PC-9 (cell line): Measurements from ENCODE around the gene ATP12A. TPM values are rescaled to one million over a fixed set of nuclear protein-coding genes. Genes with fewer than 3 reads are reported as not detected.

Experiments used
- BruUV-seq: library from RNA; stranded (reverse); fragments of 400-500 nt; replicated peaks from 2 replicates; lab custom pipeline; 2021; lab: Mats Ljungman, UMichigan
- CTCF ChIA-PET: fragments of 300-600 bp; sonication (Branson Sonifier 250); formaldehyde crosslinking; loops from one replicate; lab custom pipeline; 2022; ENCODE audit warnings: antibody characterized with exemption; lab: Charles Lee
- POLR2A ChIA-PET: fragments of 300-600 bp; sonication (Branson Sonifier 250); formaldehyde crosslinking; loops from one replicate; lab custom pipeline; 2022; ENCODE audit warnings: antibody characterized with exemption; ENCODE audit not compliant: unreplicated experiment; lab: Charles Lee
- DNase-seq, 2 experiments: peaks; one replicate each; pipeline versions ENCODE4 v3.0.0 to v3.0.0-alpha.2; 2015 to 2022; ENCODE audit warnings: mixed read lengths in 1 of 2
- H2AFZ ChIP-seq: fragments of 200-600 bp; sonication (generic); 2 replicates; pipeline ENCODE4 v1.8.1; 2017; ENCODE audit warnings: antibody characterized with exemption
- H3F3A ChIP-seq: fragments of 200-600 bp; sonication (generic); 2 replicates; pipeline ENCODE4 v1.8.1; 2017; ENCODE audit warnings: antibody characterized with exemption, mild to moderate bottlenecking, low read depth; ENCODE audit not compliant: insufficient read depth
- H3K27ac ChIP-seq: fragments of 200-600 bp; sonication (generic); 2 replicates; pipeline ENCODE4 v1.6.1; 2016; ENCODE audit warnings: mixed run types
- H3K27me3 ChIP-seq: fragments of 200-600 bp; sonication (generic); 2 replicates; pipeline ENCODE4 v1.6.1; 2016; ENCODE audit warnings: low read depth, mixed run types; ENCODE audit not compliant: insufficient read depth
- H3K36me3 ChIP-seq: fragments of 200-600 bp; sonication (generic); 2 replicates; pipeline ENCODE4 v1.6.1; 2016; ENCODE audit warnings: low read depth, mixed run types
- H3K4me1 ChIP-seq: fragments of 200-600 bp; sonication (generic); replicated peaks from 2 replicates; pipeline ENCODE4 v1.6.1; 2016; ENCODE audit warnings: mixed run types; ENCODE audit not compliant: insufficient read depth
- H3K4me2 ChIP-seq: fragments of 200-600 bp; sonication (generic); 2 replicates; pipeline ENCODE4 v1.6.1; 2017; ENCODE audit warnings: mixed run types
- H3K4me3 ChIP-seq: fragments of 200-600 bp; sonication (generic); 2 replicates; pipeline ENCODE4 v1.6.1; 2016; ENCODE audit warnings: mixed run types
- H3K79me2 ChIP-seq: fragments of 200-600 bp; sonication (generic); 2 replicates; pipeline ENCODE4 v1.6.1; 2017; ENCODE audit warnings: low read depth, mixed run types
- H3K9me2 ChIP-seq: fragments of 200-600 bp; sonication (generic); 2 replicates; pipeline ENCODE4 v1.8.1; 2017; ENCODE audit warnings: mild to moderate bottlenecking; ENCODE audit not compliant: insufficient read depth
- H3K9me3 ChIP-seq: fragments of 200-600 bp; sonication (generic); 2 replicates; pipeline ENCODE4 v1.8.1; 2016; ENCODE audit warnings: low read depth; ENCODE audit not compliant: insufficient read depth
- H4K20me1 ChIP-seq: fragments of 200-600 bp; sonication (generic); 2 replicates; pipeline ENCODE4 v1.8.1; 2017; ENCODE audit not compliant: insufficient read depth
- EZH2 ChIP-seq: fragments of 200-600 bp; sonication (generic); IDR thresholded peaks from 2 replicates; pipeline ENCODE4 v1.8.0; 2017; ENCODE audit warnings: antibody characterized with exemption, low read depth
- intact Hi-C: fragments of 100-400 bp; cut with micrococcal nuclease; formaldehyde crosslinking; loops from one replicate; pipeline ENCODE4 v1.10.0; 2022; ENCODE audit not compliant: unreplicated experiment
- total RNA-seq: library from RNA; stranded (reverse); gene quantifications from 2 replicates; pipeline ENCODE4 v1.2.3, GENCODE V29; 2021
- TF ChIP-seq, protein P1 (sequence below): fragments of 200-600 bp; sonication (generic); conservative IDR thresholded peaks from 2 replicates; pipeline ENCODE4 v1.6.1; 2017; ENCODE audit warnings: mixed run types, antibody characterized with exemption, mild to moderate bottlenecking, moderate library complexity

Gene ATP12A
- total RNA-seq, 1 experiment from 2014 or later: 0.09 TPM

DNA sequence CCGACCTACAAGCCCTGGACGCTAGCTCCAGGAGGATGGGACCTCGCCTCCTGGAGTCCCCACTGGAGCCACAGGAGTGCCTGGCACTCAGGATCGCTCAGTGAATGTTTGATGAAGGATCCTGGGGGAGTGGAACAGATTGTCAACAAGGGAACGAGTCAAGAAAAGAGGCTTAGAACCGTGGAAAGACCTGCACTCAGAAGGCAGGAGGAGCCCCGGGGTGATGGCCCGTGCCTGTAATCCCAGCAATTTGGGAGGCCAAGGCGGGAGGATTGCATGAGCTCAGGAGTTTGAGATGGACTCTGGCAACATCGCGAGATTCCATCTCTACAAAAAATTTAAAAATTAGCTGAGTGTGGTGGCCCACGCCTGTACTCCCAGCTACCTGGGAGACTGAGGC, 38.9 kb downstream of the ATP12A start:
- Histone ChIP-seq H3K27ac (no peak overlapping the region), H3K79me2 (no peaks in the 10 kb centered on the region), H3K27me3 (peaks cover 26% of the 10 kb centered on the region), H3K9me3 (no peaks in the 10 kb centered on the region), H3K4me3 (no peak overlapping the region), H3K4me1 (no peaks in the 10 kb centered on the region), H3K36me3 (no peaks in the 10 kb centered on the region), H3K9me2 (no peaks in the 10 kb centered on the region), H4K20me1 (no peaks in the 10 kb centered on the region), H3F3A (no peaks in the 10 kb centered on the region), H3K4me2 (no peak overlapping the region), H2AFZ (no peak overlapping the region)
- no TSS peak for BruUV-seq
- no peak for TF ChIP-seq EZH2
- TF ChIP-seq, protein P1, sequence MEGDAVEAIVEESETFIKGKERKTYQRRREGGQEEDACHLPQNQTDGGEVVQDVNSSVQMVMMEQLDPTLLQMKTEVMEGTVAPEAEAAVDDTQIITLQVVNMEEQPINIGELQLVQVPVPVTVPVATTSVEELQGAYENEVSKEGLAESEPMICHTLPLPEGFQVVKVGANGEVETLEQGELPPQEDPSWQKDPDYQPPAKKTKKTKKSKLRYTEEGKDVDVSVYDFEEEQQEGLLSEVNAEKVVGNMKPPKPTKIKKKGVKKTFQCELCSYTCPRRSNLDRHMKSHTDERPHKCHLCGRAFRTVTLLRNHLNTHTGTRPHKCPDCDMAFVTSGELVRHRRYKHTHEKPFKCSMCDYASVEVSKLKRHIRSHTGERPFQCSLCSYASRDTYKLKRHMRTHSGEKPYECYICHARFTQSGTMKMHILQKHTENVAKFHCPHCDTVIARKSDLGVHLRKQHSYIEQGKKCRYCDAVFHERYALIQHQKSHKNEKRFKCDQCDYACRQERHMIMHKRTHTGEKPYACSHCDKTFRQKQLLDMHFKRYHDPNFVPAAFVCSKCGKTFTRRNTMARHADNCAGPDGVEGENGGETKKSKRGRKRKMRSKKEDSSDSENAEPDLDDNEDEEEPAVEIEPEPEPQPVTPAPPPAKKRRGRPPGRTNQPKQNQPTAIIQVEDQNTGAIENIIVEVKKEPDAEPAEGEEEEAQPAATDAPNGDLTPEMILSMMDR: no peak
- ChIA-PET CTCF (interaction anchor here (0.6 kb wide), 1 partner anchor 490 kb away, joined by 4 read pairs; no protein-coding TSS in a partner anchor), POLR2A (no interaction called here)
- intact Hi-C loops: no loop called here
- no peak for DNase-seq

GRCh38 chr13:24723206-24723605, 43.0 kb downstream of the ATP12A start:
- Histone ChIP-seq H2AFZ (no peak overlapping the region), H3K4me3 (no peak overlapping the region), H3K79me2 (no peaks in the 10 kb centered on the region), H3K9me3 (no peaks in the 10 kb centered on the region), H4K20me1 (no peaks in the 10 kb centered on the region), H3K9me2 (no peaks in the 10 kb centered on the region), H3K27ac (no peak overlapping the region), H3K36me3 (no peaks in the 10 kb centered on the region), H3F3A (no peaks in the 10 kb centered on the region), H3K4me1 (no peaks in the 10 kb centered on the region), H3K27me3 (peaks cover 26% of the 10 kb centered on the region), H3K4me2 (no peak overlapping the region)
- no peak for DNase-seq
- POLR2A ChIA-PET: interaction anchor here (0.5 kb wide), 1 partner anchor 93 kb away, joined by 6 read pairs; no protein-coding TSS in a partner anchor
- TF ChIP-seq EZH2: no peak
- TF ChIP-seq, protein P1: no peak
- intact Hi-C loops: no loop called here
- BruUV-seq: no TSS peak
- CTCF ChIA-PET: no interaction called here

DNA sequence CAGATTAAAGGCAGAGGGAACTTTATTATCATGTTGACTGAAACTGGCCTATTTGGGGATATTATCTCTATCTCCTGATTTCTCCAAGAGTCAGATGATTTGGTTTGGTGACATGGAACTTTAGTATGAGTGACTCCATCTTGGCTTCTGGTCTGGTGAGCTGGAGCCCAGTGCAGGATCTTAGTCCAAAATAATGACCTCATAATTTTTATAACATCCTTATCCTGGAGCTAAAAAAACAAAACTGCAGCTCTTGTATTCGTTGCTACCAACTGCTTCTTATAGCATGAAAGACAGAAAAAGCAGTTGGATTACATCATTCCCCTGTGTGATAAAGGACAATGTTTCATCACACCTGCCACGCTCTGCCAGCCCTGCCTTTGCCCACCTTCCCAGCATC, 44.5 kb downstream of the ATP12A start:
- H3K4me1 ChIP-seq: no peaks in the 10 kb centered on the region
- no peak overlapping the region for H3K4me2 ChIP-seq
- no peaks in the 10 kb centered on the region for H3F3A ChIP-seq
- POLR2A ChIA-PET: no interaction called here
- H4K20me1 ChIP-seq: no peaks in the 10 kb centered on the region
- H3K9me2 ChIP-seq: no peaks in the 10 kb centered on the region
- CTCF ChIA-PET: no interaction called here
- H3K36me3 ChIP-seq: no peaks in the 10 kb centered on the region
- peaks cover 24% of the 10 kb centered on the region for H3K27me3 ChIP-seq
- no peaks in the 10 kb centered on the region for H3K9me3 ChIP-seq
- intact Hi-C loops: loop anchor here (5.0 kb wide), 3 partner anchors 52 to 117 kb away; no protein-coding TSS in a partner anchor
- no peak overlapping the region for H3K4me3 ChIP-seq
- no peak for TF ChIP-seq EZH2
- TF ChIP-seq, protein P1: no peak
- H3K27ac ChIP-seq: no peak overlapping the region
- H2AFZ ChIP-seq: no peak overlapping the region
- no peaks in the 10 kb centered on the region for H3K79me2 ChIP-seq
- no TSS peak for BruUV-seq
- DNase-seq: no peak
